Right ventricle myocardium superior (tissue), 1 donor: ENCODE results near the gene RBL2. TPM values are rescaled to one million over a fixed set of nuclear protein-coding genes. Genes with fewer than 3 reads are reported as not detected.
"Not testable (repeated sequence)": the region's sequence is repeated elsewhere in the genome, so short reads cannot be mapped to it uniquely, and the experiment has no call there.

ENCODE experiments used
- ATAC-seq: fragments of 200-7000 bp; cut with Tn5 transposase; one replicate; pipeline ENCODE4 v1.9.1; 2020; ENCODE audit warnings: mild to moderate bottlenecking; ENCODE audit not compliant: poor library complexity
- DNase-seq: peaks from one replicate; pipeline ENCODE4 v3.0.0-alpha.2; 2020
- intact Hi-C: fragments of 100-400 bp; cut with DNase I; formaldehyde crosslinking; loops from one replicate; pipeline ENCODE4 v1.11.2; 2022
- total RNA-seq: library from RNA; stranded (reverse); fragmentation: NEBNext Ultra II Directional; extraction: Animal tissue kit (Norgen Biotek cat#: 25700); gene quantifications from one replicate; pipeline ENCODE4 v1.2.1, GENCODE V29; 2021
- donor health status: DM: no; HTN: yes; CAD: no; lungs with severe emphysema.

The RBL2 gene
- total RNA-seq, 1 donor from 2014 or later, result 33.1 TPM

GRCh38 chr16:53523126-53523804, 89.0 kb downstream of the RBL2 start:
- no peak for DNase-seq
- no peak for ATAC-seq
- intact Hi-C loops, result no loop called here

GRCh38 chr16:53523971-53524548, 89.8 kb downstream of the RBL2 start:
- no peak for ATAC-seq
- intact Hi-C loops, result no loop called here
- no peak for DNase-seq

- DNase-seq (no peak), ATAC-seq (no peak)
- intact Hi-C loops, result no loop called here
These were observed 94.5 kb downstream of the RBL2 start for GRCh38 chr16:53528797-53529196.

GRCh38 chr16:53529513-53529912, 95.2 kb downstream of the RBL2 start:
- intact Hi-C loops, result no loop called here
- no peak for ATAC-seq
- DNase-seq, result no peak

- intact Hi-C loops, result no loop called here
- ATAC-seq (no peak), DNase-seq (no peak)
These were observed 95.8 kb downstream of the RBL2 start for GRCh38 chr16:53530046-53530445.

- no peak for ATAC-seq
- no peak for DNase-seq
- intact Hi-C loops, result no loop called here
These were observed 96.5 kb downstream of the RBL2 start for GRCh38 chr16:53530741-53531140.

GRCh38 chr16:53534206-53534605, 99.9 kb downstream of the RBL2 start:
- ATAC-seq (no peak), DNase-seq (no peak)
- intact Hi-C loops, result no loop called here

- ATAC-seq (no peak), DNase-seq (no peak)
- intact Hi-C loops, result no loop called here
These were observed 103.4 kb downstream of the RBL2 start for GRCh38 chr16:53537626-53538025.

GRCh38 chr16:53539346-53539745, 105.1 kb downstream of the RBL2 start:
- DNase-seq, ATAC-seq, intact Hi-C loops: not testable (repeated sequence)

- ATAC-seq, DNase-seq, intact Hi-C loops: not testable (repeated sequence)
These were observed 105.8 kb downstream of the RBL2 start for GRCh38 chr16:53539759-53540718.

Other genes starting within 250 kb of the RBL2 start
- gene AKTIP, start 68.7 kb downstream of the RBL2 start, total RNA-seq, result 87.9 TPM